Activated CD4-positive, CD25-positive, alpha-beta regulatory T cell treated with anti-CD3 and anti-CD28 coated beads, Interleukin-2, amount 50 U/mL, for 16 hours (primary cell): Measurements from ENCODE around the gene C1QL4.
"Not testable (repeated sequence)": the region's sequence is repeated elsewhere in the genome, so short reads cannot be mapped to it uniquely, and the experiment has no call there.

ENCODE experiments used
- DNase-seq: peaks from one replicate; pipeline ENCODE4 v3.0.0-alpha.2; 2020; ENCODE audit warnings: low read depth, low spot score

C1QL4 gene

GRCh38 chr12:49336645-49337584 lies at the start of gene C1QL4:
Gene C1QL4 (minus strand): TSS chr12:49337188. CDS start chr12:49336477, 711 bp downstream.
- DNase-seq = peak; percentile 71

- DNase-seq = not testable (repeated sequence)
These were observed 43.2 kb upstream of the C1QL4 start for GRCh38 chr12:49380184-49380583.

- no peak for DNase-seq
These were observed 40.4 kb upstream of the C1QL4 start for GRCh38 chr12:49377386-49377785.

- DNase-seq = no peak
These were observed 38.4 kb upstream of the C1QL4 start for GRCh38 chr12:49375406-49375805.

GRCh38 chr12:49370539-49370938 lies 33.6 kb upstream of the C1QL4 start:
- no peak for DNase-seq

- DNase-seq = no peak
These were observed 32.6 kb upstream of the C1QL4 start for GRCh38 chr12:49369411-49370145.

GRCh38 chr12:49368240-49368600 lies 31.2 kb upstream of the C1QL4 start:
- DNase-seq = no peak

GRCh38 chr12:49367381-49368239 lies 30.6 kb upstream of the C1QL4 start, which contains the start of gene SPATS2:
Gene SPATS2 (plus strand): TSS chr12:49367462. CDS start chr12:49461013, 93,551 bp downstream.
- DNase-seq = no peak

- peak; percentile 63 for DNase-seq
These were observed 29.8 kb upstream of the C1QL4 start for GRCh38 chr12:49366652-49367380.

GRCh38 chr12:49366096-49366651 lies 29.2 kb upstream of the C1QL4 start:
- no peak for DNase-seq

GRCh38 chr12:49365542-49365941 lies 28.6 kb upstream of the C1QL4 start:
- no peak for DNase-seq

GRCh38 chr12:49364989-49365388 lies 28.0 kb upstream of the C1QL4 start:
- DNase-seq = no peak

- no peak for DNase-seq
These were observed 25.1 kb upstream of the C1QL4 start for GRCh38 chr12:49362077-49362476.

- no peak for DNase-seq
These were observed 22.7 kb upstream of the C1QL4 start for GRCh38 chr12:49359671-49360070.

- no peak for DNase-seq
These were observed 21.6 kb upstream of the C1QL4 start for GRCh38 chr12:49358483-49359141.

GRCh38 chr12:49357103-49357678 lies 20.2 kb upstream of the C1QL4 start:
- DNase-seq = no peak

GRCh38 chr12:49355913-49356312 lies 18.9 kb upstream of the C1QL4 start:
- DNase-seq = no peak

GRCh38 chr12:49352351-49352750 lies 15.4 kb upstream of the C1QL4 start:
- DNase-seq = no peak

- no peak for DNase-seq
These were observed 12.3 kb upstream of the C1QL4 start for GRCh38 chr12:49349266-49349665.

- no peak for DNase-seq
These were observed 11.8 kb upstream of the C1QL4 start for GRCh38 chr12:49348781-49349180.
